GM18868 (cell line): ENCODE data around the gene NEURL1B.
A peak's percentile ranks its signal among the peaks of the same experiment; 100 is the strongest.

Experiments
- ATAC-seq: cut with Tn5 transposase; IDR thresholded peaks from one replicate; pipeline ENCODE4 v1.9.1; 2021; ENCODE audit warnings: mild to moderate bottlenecking, moderate library complexity; ENCODE audit not compliant: unreplicated experiment

The NEURL1B gene

GRCh38 chr5:172632346-172633092, 8.5 kb upstream of the NEURL1B start:
- ATAC-seq = no peak

- no peak for ATAC-seq
Measured at GRCh38 chr5:172633403-172633970, 7.6 kb upstream of the NEURL1B start.

- ATAC-seq = no peak
Measured at GRCh38 chr5:172634106-172634899, 6.8 kb upstream of the NEURL1B start.

- no peak for ATAC-seq
Measured at GRCh38 chr5:172635038-172635437, 6.0 kb upstream of the NEURL1B start.

DNA sequence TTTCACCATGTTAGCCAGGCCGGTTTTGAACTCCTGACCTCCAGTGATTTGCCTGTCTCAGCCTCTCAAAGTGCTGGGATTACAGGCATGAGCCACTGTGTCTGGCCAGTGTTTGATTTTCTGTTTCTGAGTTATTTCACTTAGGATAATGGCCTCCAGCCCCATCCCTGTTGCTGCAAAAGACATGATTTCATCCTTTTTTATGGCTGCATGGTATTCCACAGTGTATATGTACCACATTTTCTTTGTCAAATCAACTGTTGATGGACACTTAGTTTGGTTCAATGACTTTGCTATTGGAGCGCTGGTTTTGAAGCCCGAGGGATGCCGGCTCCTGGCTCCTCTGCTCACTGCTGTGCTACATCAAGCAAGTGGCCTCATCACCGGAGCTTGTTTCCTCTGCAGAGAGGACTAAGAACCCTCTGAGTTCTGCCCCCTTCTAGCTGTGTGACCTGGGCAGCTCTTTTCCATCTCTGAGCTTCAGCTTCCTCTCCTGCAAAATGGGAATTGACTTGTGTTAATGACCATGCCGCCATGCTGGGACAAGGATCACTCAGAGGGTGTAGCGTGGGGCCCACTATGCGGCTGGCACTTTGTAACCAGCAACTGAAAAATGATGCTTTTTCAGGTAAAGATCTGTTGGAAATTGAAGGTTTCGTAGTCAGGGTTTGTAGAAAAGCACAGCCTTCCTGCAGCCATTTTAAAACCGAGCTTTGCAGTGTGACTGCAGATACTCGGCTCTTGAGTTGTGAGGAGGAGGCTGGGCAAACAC, 4.6 kb upstream of the NEURL1B start:
- ATAC-seq = no peak

- no peak for ATAC-seq
Measured at GRCh38 chr5:172637110-172637580, 3.9 kb upstream of the NEURL1B start.

GRCh38 chr5:172637740-172638139, 3.3 kb upstream of the NEURL1B start:
- ATAC-seq = no peak

- ATAC-seq = no peak
Measured at GRCh38 chr5:172638209-172638768, 2.8 kb upstream of the NEURL1B start.

- ATAC-seq = no peak
Measured at GRCh38 chr5:172640139-172640538, 924 bp upstream of the NEURL1B start.

DNA sequence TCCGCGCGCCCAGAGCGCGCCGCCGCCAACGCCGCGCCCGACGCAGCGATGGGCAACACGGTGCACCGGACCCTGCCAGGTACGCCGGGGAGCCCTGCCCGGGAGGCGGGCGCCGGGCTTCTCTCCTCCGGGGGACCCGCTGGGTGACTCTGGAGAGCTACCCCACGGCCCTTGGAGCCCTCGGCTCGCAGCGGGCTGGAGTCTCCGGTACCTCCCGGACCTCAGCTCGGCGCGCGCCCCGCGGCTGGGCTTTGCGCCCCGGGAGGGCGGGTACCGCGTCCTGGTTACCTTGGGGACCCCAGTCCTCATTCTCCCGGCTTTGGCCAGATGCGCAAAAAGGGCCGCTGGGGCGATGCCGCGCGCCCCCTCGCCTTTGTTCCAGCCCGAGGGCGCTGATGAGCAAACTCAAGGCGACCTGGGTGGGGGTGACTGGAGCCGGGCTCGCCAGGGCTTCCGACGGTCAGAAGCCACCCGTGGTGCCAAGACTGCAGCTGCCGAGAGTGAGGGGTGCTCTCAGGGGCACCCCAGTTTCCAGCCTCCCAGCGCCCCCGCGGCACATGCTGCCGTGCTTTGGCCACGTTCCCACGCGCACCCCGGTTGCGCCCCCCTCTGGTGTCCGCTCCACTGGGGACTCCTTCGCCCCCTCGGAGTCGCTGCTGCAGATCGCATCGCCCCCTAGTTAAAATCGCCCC, 442 bp downstream of the NEURL1B start:
- peak; percentile 23 for ATAC-seq

GRCh38 chr5:172642051-172642409, 967 bp downstream of the NEURL1B start:
- ATAC-seq = no peak

DNA sequence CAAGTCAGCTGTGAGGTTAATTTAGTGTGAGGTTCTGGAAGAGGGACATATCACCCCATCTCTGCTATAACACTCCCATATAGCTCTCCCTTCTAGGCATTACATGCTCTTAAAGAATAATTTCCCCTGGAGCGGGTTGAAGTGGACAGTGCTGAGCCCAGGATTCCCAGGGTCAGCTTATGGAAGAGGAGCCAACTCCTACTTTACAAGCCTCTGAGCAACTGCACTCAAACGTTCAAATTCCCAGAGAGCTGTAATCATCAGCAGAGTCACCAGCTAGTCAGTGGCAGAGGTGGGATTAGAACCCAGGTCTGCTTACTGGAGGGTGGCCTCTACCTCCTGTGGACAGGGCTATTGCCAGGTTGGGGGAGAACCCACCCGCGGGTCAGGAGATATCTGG, 1.4 kb downstream of the NEURL1B start:
- ATAC-seq = no peak

- ATAC-seq = no peak
Measured at GRCh38 chr5:172642926-172643871, 2.1 kb downstream of the NEURL1B start.

GRCh38 chr5:172644266-172644665, 3.2 kb downstream of the NEURL1B start:
- ATAC-seq = no peak

GRCh38 chr5:172644711-172645110, 3.6 kb downstream of the NEURL1B start:
- ATAC-seq = no peak

DNA sequence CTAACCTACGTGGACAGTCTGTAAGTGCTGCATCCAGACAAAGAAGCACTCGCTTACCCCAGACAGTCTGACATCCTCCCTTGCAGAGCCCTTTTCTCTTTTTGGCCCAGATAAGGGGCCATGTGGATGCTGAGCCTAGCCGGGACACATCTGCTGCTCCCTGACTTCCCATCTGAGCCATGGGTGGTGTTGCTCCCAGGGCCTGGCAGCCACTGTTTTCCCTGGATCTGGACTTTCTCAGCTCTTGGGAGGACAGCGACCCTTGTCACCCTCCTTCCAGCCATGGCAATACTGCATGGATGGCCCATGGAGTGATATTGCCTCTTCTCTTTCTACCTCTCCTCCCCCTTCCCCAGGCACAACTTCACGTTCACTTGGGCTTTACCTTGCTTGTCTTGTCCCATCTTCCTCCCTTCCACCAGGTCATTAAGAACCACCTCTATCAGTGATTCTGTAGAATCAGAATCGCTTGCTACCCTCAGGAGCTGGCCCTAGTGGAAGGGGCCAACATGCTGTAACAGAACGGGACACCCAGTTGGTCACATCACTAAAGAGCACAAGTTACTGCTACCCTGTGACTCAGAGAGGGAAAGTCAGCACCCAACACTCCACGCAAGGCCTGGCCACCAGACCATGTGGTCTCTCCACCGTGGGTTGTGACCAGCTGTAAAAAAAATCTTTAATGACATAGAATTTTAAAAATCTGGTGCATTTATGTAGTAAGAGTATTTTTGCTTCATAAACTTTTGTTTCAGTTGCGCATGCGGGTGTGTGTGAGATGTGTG, 4.4 kb downstream of the NEURL1B start:
- ATAC-seq = no peak

GRCh38 chr5:172646716-172647285, 5.7 kb downstream of the NEURL1B start:
- no peak for ATAC-seq
